Ectodermal cell (in vitro differentiated cells): ENCODE data around the gene GOLGA7B.

Experiments
- H3K27ac ChIP-seq: 2 replicates; pipeline ENCODE4 v1.7.0; 2013; ENCODE audit warnings: mild to moderate bottlenecking, low read depth, low read length; ENCODE audit not compliant: insufficient read depth, poor library complexity, severe bottlenecking
- H3K27me3 ChIP-seq: 2 replicates; pipeline ENCODE4 v1.7.0; 2013; ENCODE audit warnings: mild to moderate bottlenecking, low read length; ENCODE audit not compliant: insufficient read depth, control insufficient read depth, poor library complexity, severe bottlenecking
- H3K36me3 ChIP-seq: one replicate; pipeline ENCODE4 v1.7.0; 2013; ENCODE audit warnings: low read length; ENCODE audit not compliant: control insufficient read depth, insufficient read depth
- H3K4me1 ChIP-seq: one replicate; pipeline ENCODE4 v1.7.0; 2013; ENCODE audit warnings: low read length; ENCODE audit not compliant: control insufficient read depth, insufficient read depth
- H3K4me3 ChIP-seq: 2 replicates; pipeline ENCODE4 v1.7.0; 2013; ENCODE audit warnings: low read depth, low read length, control low read depth; ENCODE audit not compliant: insufficient read depth
- H3K9me3 ChIP-seq: 2 replicates; pipeline ENCODE4 v1.7.0; 2013; ENCODE audit warnings: mild to moderate bottlenecking, low read length, moderate library complexity; ENCODE audit not compliant: control insufficient read depth
- WGBS, 2 experiments: methylation state at CpG; one replicate each; pipeline ENCODE4 v1.1.7; 2013; ENCODE audit warnings: missing lambda C conversion rate in 2 of 2; 5-methylcytosine and 5-hydroxymethylcytosine counted together

The GOLGA7B gene

DNA sequence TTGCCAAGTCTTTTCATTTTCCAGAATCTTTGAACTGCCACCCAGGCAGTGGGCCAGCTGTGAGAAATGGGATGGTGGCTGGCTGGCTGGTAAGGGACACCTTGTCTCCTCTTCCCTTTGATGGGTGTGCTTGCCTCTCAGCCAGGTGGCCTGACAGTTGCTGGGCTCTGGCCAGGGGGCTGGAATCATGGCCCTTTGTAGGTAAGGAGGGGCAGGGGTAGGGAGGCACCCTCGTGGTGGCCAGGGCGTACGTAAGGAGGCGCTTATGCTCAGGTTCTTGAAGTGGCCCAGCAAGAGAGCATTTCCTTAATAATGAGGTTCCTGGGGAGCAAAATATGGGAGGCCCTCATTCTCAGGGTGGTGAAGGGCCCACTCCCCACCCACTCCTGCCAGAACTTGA lies 33.0 kb upstream of the GOLGA7B start:
- WGBS, 2 experiments: 89 to 91% methylated on average over 4 of the region's 4 CpGs
- no peaks in the 10 kb centered on the region for H3K27me3 ChIP-seq
- peaks cover 4% of the 10 kb centered on the region for H3K4me1 ChIP-seq
- H3K27ac ChIP-seq: no peak overlapping the region
- H3K4me3 ChIP-seq: no peak overlapping the region
- H3K9me3 ChIP-seq: no peaks in the 10 kb centered on the region
- H3K36me3 ChIP-seq: no peaks in the 10 kb centered on the region

GRCh38 chr10:97818572-97818971 lies 31.1 kb upstream of the GOLGA7B start:
- H3K36me3 ChIP-seq: no peaks in the 10 kb centered on the region
- no peak overlapping the region for H3K4me3 ChIP-seq
- H3K9me3 ChIP-seq: no peaks in the 10 kb centered on the region
- H3K4me1 ChIP-seq: peaks cover 13% of the 10 kb centered on the region
- no peaks in the 10 kb centered on the region for H3K27me3 ChIP-seq
- H3K27ac ChIP-seq: no peak overlapping the region

GRCh38 chr10:97820096-97820704 lies 29.4 kb upstream of the GOLGA7B start:
- Histone ChIP-seq H3K9me3 (no peaks in the 10 kb centered on the region), H3K4me1 (peaks cover 13% of the 10 kb centered on the region), H3K27me3 (no peaks in the 10 kb centered on the region), H3K27ac (no peak overlapping the region), H3K36me3 (no peaks in the 10 kb centered on the region), H3K4me3 (no peak overlapping the region)
- WGBS, 2 experiments: 92 to 94% methylated on average over 8 of the region's 8 CpGs

GRCh38 chr10:97821308-97822038 lies 28.2 kb upstream of the GOLGA7B start:
- 42 to 44% methylated on average over 9 of the region's 9 CpGs for WGBS, 2 experiments
- H3K9me3 ChIP-seq: no peaks in the 10 kb centered on the region
- H3K4me1 ChIP-seq: peaks cover 13% of the 10 kb centered on the region
- H3K36me3 ChIP-seq: no peaks in the 10 kb centered on the region
- H3K27me3 ChIP-seq: no peaks in the 10 kb centered on the region
- H3K27ac ChIP-seq: no peak overlapping the region
- H3K4me3 ChIP-seq: no peak overlapping the region

DNA sequence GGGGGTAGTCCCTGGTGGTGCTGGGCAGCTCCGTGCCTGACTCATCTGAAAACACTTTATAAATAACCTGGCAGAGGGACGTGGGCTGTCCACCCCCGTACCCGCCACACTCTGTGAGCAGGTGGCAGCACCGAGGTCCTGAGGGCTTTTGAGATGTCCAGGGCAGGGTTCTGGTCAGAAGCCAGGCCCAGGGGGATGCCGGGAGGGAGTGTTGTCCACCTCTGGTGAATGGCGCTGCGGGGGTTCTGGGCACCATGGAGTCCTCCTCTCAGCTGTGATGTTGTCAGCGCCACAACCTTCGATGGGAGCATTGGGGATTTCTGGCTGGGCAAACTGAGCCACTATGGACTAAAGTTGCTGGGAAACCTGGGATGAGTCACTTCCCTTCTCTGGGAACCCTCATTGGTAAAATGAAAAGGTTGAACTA lies 27.4 kb upstream of the GOLGA7B start:
- H3K27me3 ChIP-seq: no peaks in the 10 kb centered on the region
- 80 to 86% methylated on average over 10 of the region's 10 CpGs for WGBS, 2 experiments
- H3K36me3 ChIP-seq: no peaks in the 10 kb centered on the region
- H3K4me3 ChIP-seq: no peak overlapping the region
- no peak overlapping the region for H3K27ac ChIP-seq
- no peaks in the 10 kb centered on the region for H3K9me3 ChIP-seq
- peaks cover 13% of the 10 kb centered on the region for H3K4me1 ChIP-seq

- Histone ChIP-seq H3K36me3 (no peaks in the 10 kb centered on the region), H3K27me3 (no peaks in the 10 kb centered on the region), H3K27ac (no peak overlapping the region), H3K4me1 (peaks cover 21% of the 10 kb centered on the region), H3K9me3 (no peaks in the 10 kb centered on the region), H3K4me3 (no peak overlapping the region)
- 89 to 91% methylated on average over 12 of the region's 12 CpGs for WGBS, 2 experiments
Measured at GRCh38 chr10:97823734-97824133, 25.9 kb upstream of the GOLGA7B start.

- H3K4me1 ChIP-seq: peaks cover 21% of the 10 kb centered on the region
- H3K27ac ChIP-seq: no peak overlapping the region
- no peak overlapping the region for H3K4me3 ChIP-seq
- H3K9me3 ChIP-seq: no peaks in the 10 kb centered on the region
- 90% methylated on average over 12 of the region's 12 CpGs for WGBS, 2 experiments
- H3K36me3 ChIP-seq: no peaks in the 10 kb centered on the region
- no peaks in the 10 kb centered on the region for H3K27me3 ChIP-seq
Measured at GRCh38 chr10:97825020-97825760, 24.5 kb upstream of the GOLGA7B start.

- Histone ChIP-seq H3K4me3 (no peak overlapping the region), H3K27ac (no peak overlapping the region), H3K36me3 (no peaks in the 10 kb centered on the region), H3K4me1 (peaks cover 14% of the 10 kb centered on the region), H3K27me3 (no peaks in the 10 kb centered on the region), H3K9me3 (no peaks in the 10 kb centered on the region)
- WGBS, 2 experiments: 88 to 93% methylated on average over 1 of the region's 1 CpG
Measured at GRCh38 chr10:97826892-97827291, 22.8 kb upstream of the GOLGA7B start.

- WGBS, 2 experiments: 47 to 50% methylated on average over 10 of the region's 10 CpGs
- no peak overlapping the region for H3K27ac ChIP-seq
Measured at GRCh38 chr10:97827702-97828291, 21.8 kb upstream of the GOLGA7B start.

GRCh38 chr10:97828721-97829120 lies 20.9 kb upstream of the GOLGA7B start:
- WGBS, 2 experiments: 85 to 95% methylated on average over 2 of the region's 2 CpGs
- Histone ChIP-seq H3K4me3 (no peak overlapping the region), H3K27me3 (no peaks in the 10 kb centered on the region)

More at GRCh38 chr10:97827702-97828291, 21.8 kb upstream of the GOLGA7B start:
- H3K4me1 ChIP-seq: peaks cover 8% of the 10 kb centered on the region
- H3K4me3 ChIP-seq: no peak overlapping the region
- H3K36me3 ChIP-seq: no peaks in the 10 kb centered on the region
- H3K27me3 ChIP-seq: no peaks in the 10 kb centered on the region
- no peaks in the 10 kb centered on the region for H3K9me3 ChIP-seq

More at GRCh38 chr10:97828721-97829120, 20.9 kb upstream of the GOLGA7B start:
- Histone ChIP-seq H3K9me3 (no peaks in the 10 kb centered on the region), H3K4me1 (peaks cover 8% of the 10 kb centered on the region), H3K27ac (no peak overlapping the region), H3K36me3 (no peaks in the 10 kb centered on the region)
